Loucy (cell line): ENCODE results near the gene TIAM1.

Source experiments
- EZH2phosphoT487 ChIP-seq: fragments of 200-600 bp; IDR thresholded peaks from 2 replicates; pipeline ENCODE4 v1.6.1; 2018; ENCODE audit warnings: antibody characterized with exemption, mild to moderate bottlenecking, moderate library complexity, borderline replicate concordance
- TF ChIP-seq, protein P1 (sequence below): fragments of 200-600 bp; sonication (generic); conservative IDR thresholded peaks from 2 replicates; pipeline ENCODE4 v1.5.1; 2014; ENCODE audit warnings: mild to moderate bottlenecking, antibody characterized with exemption, low read length

- TF ChIP-seq, protein P1, sequence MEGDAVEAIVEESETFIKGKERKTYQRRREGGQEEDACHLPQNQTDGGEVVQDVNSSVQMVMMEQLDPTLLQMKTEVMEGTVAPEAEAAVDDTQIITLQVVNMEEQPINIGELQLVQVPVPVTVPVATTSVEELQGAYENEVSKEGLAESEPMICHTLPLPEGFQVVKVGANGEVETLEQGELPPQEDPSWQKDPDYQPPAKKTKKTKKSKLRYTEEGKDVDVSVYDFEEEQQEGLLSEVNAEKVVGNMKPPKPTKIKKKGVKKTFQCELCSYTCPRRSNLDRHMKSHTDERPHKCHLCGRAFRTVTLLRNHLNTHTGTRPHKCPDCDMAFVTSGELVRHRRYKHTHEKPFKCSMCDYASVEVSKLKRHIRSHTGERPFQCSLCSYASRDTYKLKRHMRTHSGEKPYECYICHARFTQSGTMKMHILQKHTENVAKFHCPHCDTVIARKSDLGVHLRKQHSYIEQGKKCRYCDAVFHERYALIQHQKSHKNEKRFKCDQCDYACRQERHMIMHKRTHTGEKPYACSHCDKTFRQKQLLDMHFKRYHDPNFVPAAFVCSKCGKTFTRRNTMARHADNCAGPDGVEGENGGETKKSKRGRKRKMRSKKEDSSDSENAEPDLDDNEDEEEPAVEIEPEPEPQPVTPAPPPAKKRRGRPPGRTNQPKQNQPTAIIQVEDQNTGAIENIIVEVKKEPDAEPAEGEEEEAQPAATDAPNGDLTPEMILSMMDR: no peak
- TF ChIP-seq EZH2phosphoT487: no peak
Observed at GRCh38 chr21:31075848-31076247, 268.2 kb downstream of the TIAM1 start.
